NB4 (cell line): ENCODE data around the gene ELFN2.

ENCODE experiments used
- CTCF ChIP-seq: IDR thresholded peaks from one replicate; pipeline ENCODE4 v1.5.1; 2012; ENCODE audit warnings: low read depth, low read length
- POLR2A ChIP-seq: IDR thresholded peaks from 2 replicates; pipeline ENCODE4 v1.6.1; 2011; ENCODE audit warnings: mild to moderate bottlenecking; ENCODE audit not compliant: insufficient read length; ENCODE audit errors: extremely low read depth

- TF ChIP-seq CTCF (no peak), POLR2A (no peak)
Measured at GRCh38 chr22:37387793-37388192, 39.5 kb downstream of the ELFN2 start.
